Activated CD8-positive, alpha-beta memory T cell treated with anti-CD3 and anti-CD28 coated beads, Interleukin-2, amount 50 U/mL, for 4 hours (primary cell): ENCODE results near the gene ADSS1.
"Not testable (repeated sequence)": the region's sequence is repeated elsewhere in the genome, so short reads cannot be mapped to it uniquely, and the experiment has no call there.

ENCODE experiments used
- DNase-seq: peaks from one replicate; pipeline ENCODE4 v3.0.0-alpha.2; 2020

The ADSS1 gene

GRCh38 chr14:104717646-104718045 lies 6.4 kb upstream of the ADSS1 start:
- no peak for DNase-seq

- no peak for DNase-seq
Observed at GRCh38 chr14:104718147-104718546, 5.9 kb upstream of the ADSS1 start.

GRCh38 chr14:104718871-104719270 lies 5.2 kb upstream of the ADSS1 start:
- no peak for DNase-seq

GRCh38 chr14:104719343-104719742 lies 4.7 kb upstream of the ADSS1 start:
- no peak for DNase-seq

GRCh38 chr14:104721505-104722431 lies 2.3 kb upstream of the ADSS1 start:
- DNase-seq: no peak

- no peak for DNase-seq
Observed at GRCh38 chr14:104722938-104723650, 935 bp upstream of the ADSS1 start.

GRCh38 chr14:104724407-104724980 lies 465 bp downstream of the ADSS1 start:
- DNase-seq: peak; percentile 28

GRCh38 chr14:104724981-104725771 lies 1.1 kb downstream of the ADSS1 start:
- DNase-seq: no peak

GRCh38 chr14:104725772-104726548 lies 1.9 kb downstream of the ADSS1 start:
- no peak for DNase-seq

GRCh38 chr14:104726600-104727451 lies 2.8 kb downstream of the ADSS1 start:
- no peak for DNase-seq

- DNase-seq: no peak
Observed at GRCh38 chr14:104728631-104729030, 4.6 kb downstream of the ADSS1 start.

- DNase-seq: not testable (repeated sequence)
Observed at GRCh38 chr14:104729176-104729834, 5.3 kb downstream of the ADSS1 start.

- no peak for DNase-seq
Observed at GRCh38 chr14:104729835-104730181, 5.8 kb downstream of the ADSS1 start.

- DNase-seq: no peak
Observed at GRCh38 chr14:104730487-104730886, 6.5 kb downstream of the ADSS1 start.

GRCh38 chr14:104731320-104732294 lies 7.6 kb downstream of the ADSS1 start:
- no peak for DNase-seq

- DNase-seq: no peak
Observed at GRCh38 chr14:104732355-104732804, 8.4 kb downstream of the ADSS1 start.

- no peak for DNase-seq
Observed at GRCh38 chr14:104732931-104733681, 9.1 kb downstream of the ADSS1 start.

GRCh38 chr14:104734051-104734587 lies 10.1 kb downstream of the ADSS1 start:
- DNase-seq: no peak
